ENCODE results near the gene PLA2G2C.

Gene PLA2G2C

DNA sequence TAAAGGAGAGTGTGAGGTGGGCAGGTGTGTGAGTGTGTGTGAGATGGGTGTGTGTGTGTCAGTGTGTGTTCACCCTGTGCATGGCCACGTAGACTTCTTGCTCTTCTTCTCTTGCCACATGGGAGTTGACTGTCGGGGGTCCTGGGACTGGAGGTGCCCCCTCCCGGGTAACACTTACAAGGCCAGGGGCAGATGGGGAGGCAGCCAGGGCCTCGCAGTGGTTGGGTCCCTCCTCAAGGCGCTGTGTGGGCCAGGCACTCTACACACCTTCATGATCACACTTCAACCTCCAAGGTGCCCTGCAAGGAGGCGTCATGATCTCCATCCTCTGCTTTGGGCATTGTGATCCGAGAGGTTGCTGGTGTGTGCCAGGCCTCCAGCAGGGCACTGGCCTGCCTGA lies 44.9 kb downstream of the PLA2G2C start:
- no peak overlapping the region for H3K27ac ChIP-seq (replicated peaks)
- TF ChIP-seq GABPA (IDR thresholded peaks at IDR 0.05; ENCODE audit: low read depth) (no peak), SPI1 (IDR thresholded peaks at IDR 0.05; ENCODE audit: borderline replicate concordance, low read depth) (no peak), POLR2AphosphoS5 (IDR thresholded peaks at IDR 0.05; ENCODE audit: low read depth) (no peak), CTCF (IDR thresholded peaks at IDR 0.05; ENCODE audit: insufficient read depth, low read length) (no peak)
- TF ChIP-seq, protein P1, sequence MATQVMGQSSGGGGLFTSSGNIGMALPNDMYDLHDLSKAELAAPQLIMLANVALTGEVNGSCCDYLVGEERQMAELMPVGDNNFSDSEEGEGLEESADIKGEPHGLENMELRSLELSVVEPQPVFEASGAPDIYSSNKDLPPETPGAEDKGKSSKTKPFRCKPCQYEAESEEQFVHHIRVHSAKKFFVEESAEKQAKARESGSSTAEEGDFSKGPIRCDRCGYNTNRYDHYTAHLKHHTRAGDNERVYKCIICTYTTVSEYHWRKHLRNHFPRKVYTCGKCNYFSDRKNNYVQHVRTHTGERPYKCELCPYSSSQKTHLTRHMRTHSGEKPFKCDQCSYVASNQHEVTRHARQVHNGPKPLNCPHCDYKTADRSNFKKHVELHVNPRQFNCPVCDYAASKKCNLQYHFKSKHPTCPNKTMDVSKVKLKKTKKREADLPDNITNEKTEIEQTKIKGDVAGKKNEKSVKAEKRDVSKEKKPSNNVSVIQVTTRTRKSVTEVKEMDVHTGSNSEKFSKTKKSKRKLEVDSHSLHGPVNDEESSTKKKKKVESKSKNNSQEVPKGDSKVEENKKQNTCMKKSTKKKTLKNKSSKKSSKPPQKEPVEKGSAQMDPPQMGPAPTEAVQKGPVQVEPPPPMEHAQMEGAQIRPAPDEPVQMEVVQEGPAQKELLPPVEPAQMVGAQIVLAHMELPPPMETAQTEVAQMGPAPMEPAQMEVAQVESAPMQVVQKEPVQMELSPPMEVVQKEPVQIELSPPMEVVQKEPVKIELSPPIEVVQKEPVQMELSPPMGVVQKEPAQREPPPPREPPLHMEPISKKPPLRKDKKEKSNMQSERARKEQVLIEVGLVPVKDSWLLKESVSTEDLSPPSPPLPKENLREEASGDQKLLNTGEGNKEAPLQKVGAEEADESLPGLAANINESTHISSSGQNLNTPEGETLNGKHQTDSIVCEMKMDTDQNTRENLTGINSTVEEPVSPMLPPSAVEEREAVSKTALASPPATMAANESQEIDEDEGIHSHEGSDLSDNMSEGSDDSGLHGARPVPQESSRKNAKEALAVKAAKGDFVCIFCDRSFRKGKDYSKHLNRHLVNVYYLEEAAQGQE (IDR thresholded peaks at IDR 0.05; ENCODE audit: insufficient replicate concordance, low read depth), result no peak
- no peak for DNase-seq (ENCODE audit: low read depth in 1 of 2, low spot score in 1 of 2)
- no peak overlapping the region for H3K4me3 ChIP-seq (replicated peaks; ENCODE audit: insufficient read depth, low read length)
- no peaks in the 10 kb centered on the region for H3K27me3 ChIP-seq (ENCODE audit: insufficient read depth, poor library complexity, severe bottlenecking)

GRCh38 chr1:20141001-20141400 lies 45.3 kb downstream of the PLA2G2C start:
- H3K27me3 ChIP-seq (ENCODE audit: insufficient read depth, poor library complexity, severe bottlenecking), result no peaks in the 10 kb centered on the region
- no peak overlapping the region for H3K27ac ChIP-seq (replicated peaks)
- H3K4me3 ChIP-seq (replicated peaks; ENCODE audit: insufficient read depth, low read length), result no peak overlapping the region
- TF ChIP-seq GABPA (IDR thresholded peaks at IDR 0.05; ENCODE audit: low read depth) (no peak), SPI1 (IDR thresholded peaks at IDR 0.05; ENCODE audit: borderline replicate concordance, low read depth) (no peak), POLR2AphosphoS5 (IDR thresholded peaks at IDR 0.05; ENCODE audit: low read depth) (no peak), CTCF (IDR thresholded peaks at IDR 0.05; ENCODE audit: insufficient read depth, low read length) (no peak)
- TF ChIP-seq, protein P1 (IDR thresholded peaks at IDR 0.05; ENCODE audit: insufficient replicate concordance, low read depth), result no peak
- no peak for DNase-seq (ENCODE audit: low read depth in 1 of 2, low spot score in 1 of 2)

DNA sequence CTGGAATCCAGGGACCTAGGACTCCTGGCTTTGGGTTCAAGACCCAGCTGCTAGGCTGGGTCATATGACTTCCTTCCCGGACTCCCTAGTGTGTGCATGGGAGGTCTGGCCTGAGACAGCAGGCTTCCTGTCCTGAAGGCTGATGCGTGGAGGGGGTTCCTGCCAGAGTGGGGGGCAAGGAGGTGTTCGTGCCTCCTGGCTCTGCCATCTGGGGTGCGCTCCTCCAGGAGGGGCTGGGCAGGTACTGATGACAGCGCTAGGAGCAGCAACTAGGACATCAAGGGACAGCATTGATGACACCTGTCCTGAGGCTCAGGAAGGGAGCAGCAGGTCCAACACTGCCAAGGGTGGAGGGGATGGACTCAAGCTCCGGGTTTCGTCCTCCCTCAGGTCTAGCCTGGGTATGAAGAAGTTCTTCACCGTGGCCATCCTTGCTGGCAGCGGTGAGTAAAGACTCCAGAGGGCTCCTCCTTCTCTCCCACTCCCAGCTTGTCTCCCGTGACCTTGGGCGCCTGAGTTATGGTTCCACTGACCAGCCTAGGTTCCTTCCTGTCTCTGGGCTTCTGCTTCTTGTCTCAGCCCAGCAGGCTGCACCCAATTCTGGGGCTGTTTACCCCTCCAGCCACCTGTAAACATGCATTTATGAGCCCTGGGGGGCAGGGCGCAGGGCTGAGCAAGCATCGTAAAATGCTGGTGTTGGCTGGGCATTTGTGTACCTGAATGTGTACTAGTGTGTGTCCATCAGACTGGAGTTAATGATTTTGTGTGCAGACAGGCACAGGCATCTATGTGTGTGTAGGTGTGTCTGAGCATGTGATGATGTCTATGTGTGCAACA lies 46.3 kb downstream of the PLA2G2C start:
- no peak overlapping the region for H3K27ac ChIP-seq (replicated peaks)
- TF ChIP-seq SPI1 (IDR thresholded peaks at IDR 0.05; ENCODE audit: borderline replicate concordance, low read depth) (no peak), GABPA (IDR thresholded peaks at IDR 0.05; ENCODE audit: low read depth) (no peak), CTCF (IDR thresholded peaks at IDR 0.05; ENCODE audit: insufficient read depth, low read length) (no peak), POLR2AphosphoS5 (IDR thresholded peaks at IDR 0.05; ENCODE audit: low read depth) (no peak)
- TF ChIP-seq, protein P1 (IDR thresholded peaks at IDR 0.05; ENCODE audit: insufficient replicate concordance, low read depth), result no peak
- H3K4me3 ChIP-seq (replicated peaks; ENCODE audit: insufficient read depth, low read length), result no peak overlapping the region
- no peaks in the 10 kb centered on the region for H3K27me3 ChIP-seq (ENCODE audit: insufficient read depth, poor library complexity, severe bottlenecking)
- no peak for DNase-seq (ENCODE audit: low read depth in 1 of 2, low spot score in 1 of 2)
